Measurements from ENCODE around the gene MYOZ3. TPM values are rescaled to one million over a fixed set of nuclear protein-coding genes. Genes with fewer than 3 reads are reported as not detected.
A peak's percentile ranks its signal among the peaks of the same experiment; 100 is the strongest.

The MYOZ3 gene
- polyA plus RNA-seq, 6 donors from 2014 or later, result 0.11 to 0.20 (median 0.12) TPM; not detected in 3

GRCh38 chr5:150641824-150642566 lies 19.1 kb upstream of the MYOZ3 start:
- no peaks in the 10 kb centered on the region for H3K36me3 Mint-ChIP-seq
- no peak for ATAC-seq (ENCODE audit: low read depth in 2 of 2)
- no peak overlapping the region for H3K27ac Mint-ChIP-seq
- no peak for DNase-seq
- no peak overlapping the region for H3K4me3 Mint-ChIP-seq
- H3K9me3 Mint-ChIP-seq, result no peaks in the 10 kb centered on the region
- H3K27me3 Mint-ChIP-seq, result peaks cover 0 to under 1% (median 0%) of the 10 kb centered on the region in 3 donors
- peaks cover 2 to 14% (median 7%) of the 10 kb centered on the region in 3 donors for H3K4me1 Mint-ChIP-seq

GRCh38 chr5:150642567-150642927 lies 18.5 kb upstream of the MYOZ3 start:
- DNase-seq (no peak), ATAC-seq (ENCODE audit: low read depth in 2 of 2) (no peak)
- Mint-ChIP-seq H3K9me3 (no peaks in the 10 kb centered on the region), H3K27ac (no peak overlapping the region), H3K4me3 (no peak overlapping the region), H3K27me3 (no peaks in the 10 kb centered on the region), H3K4me1 (peaks cover 0 to 12% (median 1%) of the 10 kb centered on the region in 3 donors), H3K36me3 (no peaks in the 10 kb centered on the region)

GRCh38 chr5:150642991-150643710 lies 17.9 kb upstream of the MYOZ3 start:
- ATAC-seq (ENCODE audit: low read depth in 2 of 2) (no peak), DNase-seq (no peak)
- H3K27ac Mint-ChIP-seq, result peak overlapping the region in 1 of 6 donors; percentile 19
- H3K36me3 Mint-ChIP-seq, result no peaks in the 10 kb centered on the region
- no peak overlapping the region for H3K4me3 Mint-ChIP-seq
- H3K4me1 Mint-ChIP-seq, result peaks cover 0 to 9% (median 0%) of the 10 kb centered on the region in 3 donors
- H3K27me3 Mint-ChIP-seq, result no peaks in the 10 kb centered on the region
- no peaks in the 10 kb centered on the region for H3K9me3 Mint-ChIP-seq

- DNase-seq, result no peak
- H3K27me3 Mint-ChIP-seq, result no peaks in the 10 kb centered on the region
- no peak overlapping the region for H3K27ac Mint-ChIP-seq
- peaks cover 0 to 8% (median 2%) of the 10 kb centered on the region in 3 donors for H3K4me1 Mint-ChIP-seq
- H3K36me3 Mint-ChIP-seq, result peaks cover 6 to 8% of the 10 kb centered on the region in 2 donors
- no peak overlapping the region for H3K4me3 Mint-ChIP-seq
- ATAC-seq (ENCODE audit: low read depth in 2 of 2), result no peak
- no peaks in the 10 kb centered on the region for H3K9me3 Mint-ChIP-seq
Observed at GRCh38 chr5:150644058-150644457, 17.0 kb upstream of the MYOZ3 start.

- no peaks in the 10 kb centered on the region for H3K27me3 Mint-ChIP-seq
- H3K36me3 Mint-ChIP-seq, result peaks cover 6 to 11% of the 10 kb centered on the region in 2 donors
- DNase-seq (no peak), ATAC-seq (ENCODE audit: low read depth in 2 of 2) (no peak)
- no peak overlapping the region for H3K4me3 Mint-ChIP-seq
- peaks cover 0 to 4% (median 2%) of the 10 kb centered on the region in 3 donors for H3K4me1 Mint-ChIP-seq
- peak overlapping the region in 1 of 6 donors; percentile 12 for H3K27ac Mint-ChIP-seq
- no peaks in the 10 kb centered on the region for H3K9me3 Mint-ChIP-seq
Observed at GRCh38 chr5:150644514-150644913, 16.5 kb upstream of the MYOZ3 start.

GRCh38 chr5:150645070-150645700 lies 15.9 kb upstream of the MYOZ3 start:
- H3K27me3 Mint-ChIP-seq, result no peaks in the 10 kb centered on the region
- H3K4me1 Mint-ChIP-seq, result peaks cover 0 to 4% (median 2%) of the 10 kb centered on the region in 3 donors
- H3K9me3 Mint-ChIP-seq, result no peaks in the 10 kb centered on the region
- no peak for DNase-seq
- no peak for ATAC-seq (ENCODE audit: low read depth in 2 of 2)
- no peak overlapping the region for H3K4me3 Mint-ChIP-seq
- no peak overlapping the region for H3K27ac Mint-ChIP-seq
- H3K36me3 Mint-ChIP-seq, result peaks cover 6 to 17% of the 10 kb centered on the region in 2 donors

GRCh38 chr5:150647275-150648251 lies 13.5 kb upstream of the MYOZ3 start:
- peak overlapping the region in 1 of 8 donors; percentile 10 for H3K4me3 Mint-ChIP-seq
- H3K27ac Mint-ChIP-seq, result peak overlapping the region in 1 of 6 donors; percentile 83
- no peaks in the 10 kb centered on the region for H3K27me3 Mint-ChIP-seq
- H3K4me1 Mint-ChIP-seq, result peaks cover 2 to 9% (median 4%) of the 10 kb centered on the region in 3 donors
- DNase-seq (no peak), ATAC-seq (ENCODE audit: low read depth in 2 of 2) (no peak)
- peaks cover 6 to 18% of the 10 kb centered on the region in 2 donors for H3K36me3 Mint-ChIP-seq
- H3K9me3 Mint-ChIP-seq, result no peaks in the 10 kb centered on the region

- Mint-ChIP-seq H3K4me3 (no peak overlapping the region), H3K4me1 (peaks cover 2 to 9% (median 4%) of the 10 kb centered on the region in 3 donors), H3K27me3 (no peaks in the 10 kb centered on the region), H3K9me3 (no peaks in the 10 kb centered on the region), H3K27ac (peak overlapping the region in 1 of 6 donors; percentile 49), H3K36me3 (peaks cover 6 to 18% of the 10 kb centered on the region in 2 donors)
- DNase-seq, result no peak
- ATAC-seq (ENCODE audit: low read depth in 2 of 2), result no peak
Observed at GRCh38 chr5:150648294-150649107, 12.6 kb upstream of the MYOZ3 start.

- no peak overlapping the region for H3K27ac Mint-ChIP-seq
- no peaks in the 10 kb centered on the region for H3K27me3 Mint-ChIP-seq
- no peak for DNase-seq
- H3K36me3 Mint-ChIP-seq, result peaks cover 6 to 18% of the 10 kb centered on the region in 2 donors
- H3K4me1 Mint-ChIP-seq, result peaks cover 4 to 12% (median 6%) of the 10 kb centered on the region in 3 donors
- no peak overlapping the region for H3K4me3 Mint-ChIP-seq
- H3K9me3 Mint-ChIP-seq, result no peaks in the 10 kb centered on the region
- no peak for ATAC-seq (ENCODE audit: low read depth in 2 of 2)
Observed at GRCh38 chr5:150649108-150650020, 11.7 kb upstream of the MYOZ3 start.

- H3K4me3 Mint-ChIP-seq, result peak overlapping the region in 1 of 8 donors; percentile 72
- peaks cover 4 to 12% (median 8%) of the 10 kb centered on the region in 3 donors for H3K4me1 Mint-ChIP-seq
- no peaks in the 10 kb centered on the region for H3K27me3 Mint-ChIP-seq
- H3K27ac Mint-ChIP-seq, result peak overlapping the region in 1 of 6 donors; percentile 72
- ATAC-seq (ENCODE audit: low read depth in 2 of 2) (no peak), DNase-seq (no peak)
- no peaks in the 10 kb centered on the region for H3K9me3 Mint-ChIP-seq
- peaks cover 6 to 18% of the 10 kb centered on the region in 2 donors for H3K36me3 Mint-ChIP-seq
Observed at GRCh38 chr5:150650021-150651006, 10.7 kb upstream of the MYOZ3 start.
